Activated CD4-positive, alpha-beta T cell treated with anti-CD3 and anti-CD28 coated beads, Interleukin-2, amount 50 U/mL, for 1 hour (primary cell): ENCODE results near the gene ANO7.

ENCODE experiments used
- DNase-seq: peaks from one replicate; pipeline ENCODE4 v3.0.0-alpha.2; 2020

Gene ANO7

DNA sequence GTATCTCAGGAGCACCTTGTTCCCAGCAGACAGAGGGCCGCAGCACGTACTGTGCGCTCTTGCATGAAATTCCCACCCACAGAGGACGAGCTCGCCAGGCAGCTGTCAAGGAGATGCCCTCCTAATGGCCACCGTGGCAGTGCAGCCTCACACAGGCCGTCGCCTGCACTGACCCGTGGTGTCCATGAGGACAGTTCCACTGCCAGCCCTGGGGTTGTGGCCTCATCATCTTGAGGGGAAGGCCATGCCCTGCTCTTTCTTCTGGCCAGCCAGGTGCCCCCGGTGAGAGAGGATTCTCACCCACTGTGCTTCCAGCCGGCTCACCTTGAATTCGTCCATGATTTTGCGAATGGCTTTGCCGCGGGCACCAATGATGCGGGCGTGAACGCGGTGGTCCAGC, 42.0 kb downstream of the ANO7 start:
- no peak for DNase-seq

- DNase-seq = no peak
These were observed 44.5 kb downstream of the ANO7 start for GRCh38 chr2:241232736-241233575.

DNA sequence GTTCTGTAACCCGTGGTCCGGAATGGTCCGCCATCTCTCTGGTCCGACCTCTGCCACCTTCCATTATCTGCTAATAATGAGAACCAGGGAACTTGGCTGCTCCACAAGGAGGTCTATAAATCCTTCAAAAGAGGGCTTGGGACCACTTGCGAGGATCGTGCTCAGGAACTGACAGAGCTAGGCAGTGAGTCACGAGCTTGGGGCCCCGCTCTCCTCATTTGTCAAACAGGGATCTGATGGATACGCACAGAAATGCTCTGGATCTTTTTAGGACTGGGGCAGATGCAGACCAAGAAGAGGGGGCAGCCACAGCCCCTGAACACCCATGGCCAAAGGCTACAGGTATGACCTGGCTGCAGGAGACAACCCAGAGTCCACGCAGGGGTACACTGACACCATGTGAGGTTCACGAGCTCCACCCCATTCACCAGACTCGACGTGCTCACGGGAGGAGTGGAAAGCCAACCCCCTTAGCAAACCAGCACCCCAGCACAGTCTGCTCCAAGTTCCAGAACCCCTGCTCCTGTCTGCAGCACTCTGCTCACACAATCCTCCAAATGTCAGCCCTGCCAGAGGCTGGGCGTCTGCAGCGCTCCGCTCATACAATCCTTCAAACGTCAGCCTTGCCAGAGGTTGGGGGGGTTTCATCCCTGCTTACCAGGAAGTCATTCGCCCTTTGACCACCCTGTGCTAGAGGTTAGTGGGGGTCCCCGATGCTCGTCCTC, 45.8 kb downstream of the ANO7 start:
- DNase-seq = no peak

DNA sequence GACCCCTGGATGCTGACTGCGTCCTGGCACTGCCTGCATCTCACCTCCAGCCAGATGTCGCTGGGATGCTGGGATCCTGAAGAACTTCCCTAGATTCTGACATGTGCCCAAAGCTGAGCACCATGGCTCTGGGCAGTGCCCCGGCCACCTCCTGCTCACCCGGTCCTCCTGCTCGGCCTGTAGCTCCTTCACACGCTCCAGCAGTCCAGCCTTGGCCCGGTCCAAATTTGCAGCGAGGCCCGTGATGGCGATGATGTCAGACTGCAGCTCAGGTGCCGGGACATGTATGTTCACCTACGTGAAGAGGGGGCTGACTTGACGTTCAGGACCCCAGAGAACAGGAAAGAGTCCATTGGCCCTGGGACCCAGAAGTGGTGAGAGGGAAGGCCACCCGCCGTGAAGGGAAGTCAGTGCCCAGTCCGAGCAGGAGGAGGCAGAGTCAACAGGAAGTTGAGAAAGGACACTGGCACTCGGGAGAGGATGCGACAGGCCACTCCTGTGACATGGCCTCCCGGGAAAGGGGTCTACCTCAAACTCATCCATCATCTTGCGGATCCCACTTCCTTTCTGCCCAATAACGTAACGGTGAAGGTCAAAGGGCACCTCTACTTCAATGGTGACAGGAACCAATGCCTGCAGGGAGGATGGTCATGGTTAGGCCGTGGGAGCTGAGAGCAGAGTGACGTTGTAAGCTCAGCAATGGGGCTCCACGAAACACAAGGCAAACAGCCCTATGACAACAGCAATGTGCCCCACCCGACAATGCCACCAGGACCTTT, 46.7 kb downstream of the ANO7 start:
- DNase-seq = no peak

DNA sequence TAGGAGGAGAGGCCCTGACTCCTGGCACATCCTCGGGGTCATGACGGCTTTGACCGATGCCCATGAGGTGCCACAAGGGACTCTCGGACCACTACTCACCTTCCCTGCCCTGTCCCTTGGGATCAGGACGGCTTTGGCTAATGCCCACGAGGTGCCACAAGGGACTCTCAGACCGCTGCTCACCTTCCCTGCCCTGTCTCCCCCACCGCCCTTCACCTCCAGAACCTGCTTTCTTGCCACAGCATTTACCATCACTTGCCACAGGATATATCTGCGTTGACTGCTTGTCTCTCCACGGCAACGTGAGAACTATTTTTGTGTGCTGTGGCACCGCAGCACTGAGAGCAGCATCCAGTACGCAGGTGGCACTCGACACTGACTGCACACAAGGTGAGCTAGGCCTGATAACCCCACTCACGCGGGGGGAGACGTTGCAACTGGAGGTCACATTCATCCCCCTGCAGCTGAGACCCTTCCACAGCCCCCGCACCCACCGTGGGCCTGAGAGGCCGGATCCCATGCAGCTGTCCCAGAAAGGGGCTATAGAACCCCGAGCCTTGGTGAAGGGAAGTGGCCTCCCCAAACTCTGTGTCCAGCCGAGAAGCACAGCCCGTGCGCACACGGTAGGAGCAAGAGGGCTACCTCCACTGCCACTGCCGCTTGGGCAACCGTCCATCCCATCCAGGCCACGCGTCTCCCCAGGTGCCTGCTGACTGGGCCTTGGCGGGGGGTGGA, 47.5 kb downstream of the ANO7 start:
- DNase-seq = no peak

DNA sequence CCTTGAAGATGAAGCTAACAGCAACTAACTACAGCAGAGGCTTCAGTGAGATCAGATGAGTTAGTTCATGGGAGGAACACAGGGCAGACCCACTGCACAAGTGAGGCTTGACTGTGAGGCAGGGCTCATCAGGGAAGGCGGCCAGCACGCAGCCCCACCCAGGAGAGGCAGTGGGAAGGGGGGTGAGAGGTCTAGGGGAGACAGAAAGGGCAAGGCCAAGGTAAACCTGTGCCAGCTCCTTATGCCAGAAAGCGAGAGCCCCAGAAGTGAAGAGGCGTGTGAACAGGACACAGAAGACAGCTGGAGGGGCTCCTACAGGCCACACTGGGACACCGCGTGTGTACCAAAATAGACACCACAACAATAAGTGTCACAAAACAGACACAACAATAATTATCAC, 48.6 kb downstream of the ANO7 start:
- no peak for DNase-seq

DNA sequence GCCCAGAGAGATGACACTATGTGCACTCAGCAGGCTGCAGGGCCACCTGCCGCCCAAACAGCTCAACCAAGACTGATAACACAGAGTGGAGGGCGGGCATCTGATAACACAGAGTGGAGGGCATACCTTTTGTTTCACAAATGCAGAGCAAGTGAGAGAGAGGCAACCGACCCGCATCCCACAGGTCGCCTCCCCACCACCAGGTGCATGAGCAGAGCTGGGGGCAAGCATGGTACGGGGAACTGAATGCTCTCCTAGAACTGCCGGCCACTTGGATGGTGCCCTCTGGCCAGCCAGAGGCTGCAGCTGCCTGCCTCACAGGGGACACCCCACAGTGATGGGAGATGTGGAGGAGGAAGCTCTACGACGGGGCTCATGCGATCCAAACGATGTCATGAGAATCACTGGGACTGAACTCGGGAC, 49.5 kb downstream of the ANO7 start:
- no peak for DNase-seq

DNA sequence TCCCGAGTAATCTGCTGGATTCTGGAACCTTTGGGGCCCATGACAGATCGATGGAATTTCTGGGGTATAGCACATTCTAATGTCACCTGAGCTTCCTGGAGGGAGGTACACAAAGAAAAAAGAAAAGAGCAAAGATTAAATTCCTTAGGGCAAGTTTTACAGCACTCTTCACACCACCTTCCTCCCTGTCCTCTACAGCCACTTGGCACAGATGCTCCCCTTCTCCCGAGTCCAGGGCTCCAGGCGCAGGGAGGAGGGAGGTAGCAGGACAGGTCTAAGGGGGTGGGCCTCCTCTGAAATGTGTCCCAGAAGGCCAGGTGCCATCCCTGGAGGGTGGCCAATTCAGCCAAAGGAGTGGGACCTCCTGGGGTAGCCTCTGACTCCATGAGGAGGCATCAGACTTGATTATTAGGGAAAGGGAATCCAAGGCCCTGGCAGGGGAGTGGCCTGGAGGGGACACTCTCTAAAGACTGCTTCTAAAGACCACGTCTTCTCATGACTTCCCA, 50.3 kb downstream of the ANO7 start:
- no peak for DNase-seq

DNA sequence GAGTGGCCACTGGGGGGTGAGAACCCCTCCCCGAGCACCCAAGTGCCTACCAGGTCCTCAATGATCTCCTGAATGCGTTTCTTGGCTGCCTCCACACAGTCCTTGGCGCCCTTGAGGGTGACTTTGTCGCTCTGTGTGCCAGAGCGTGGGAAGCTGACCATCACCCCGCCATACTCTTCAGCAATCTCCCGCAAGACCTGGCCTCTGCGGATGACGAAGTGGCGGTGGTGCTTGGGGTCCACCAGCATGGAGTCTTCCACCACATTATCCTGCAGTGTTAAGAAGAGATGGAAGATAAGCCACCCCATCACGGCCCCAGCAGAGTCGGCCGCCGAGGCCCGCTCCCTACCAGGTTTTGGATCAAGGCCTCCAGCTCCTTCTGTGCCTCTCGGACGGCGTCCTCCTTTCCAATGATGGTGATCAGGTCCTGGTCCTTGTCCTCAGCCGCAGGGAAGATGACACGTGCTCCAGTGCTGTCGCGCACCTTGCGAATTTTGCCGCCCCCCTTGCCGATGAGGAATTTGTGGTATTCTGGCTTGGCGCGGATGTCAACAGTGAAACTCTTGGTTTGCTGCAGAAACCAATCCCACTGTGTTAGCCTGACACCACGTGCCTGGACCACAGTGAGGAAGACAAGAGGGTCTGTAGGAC, 51.2 kb downstream of the ANO7 start:
- DNase-seq = no peak

- no peak for DNase-seq
These were observed 52.0 kb downstream of the ANO7 start for GRCh38 chr2:241240320-241241004.

DNA sequence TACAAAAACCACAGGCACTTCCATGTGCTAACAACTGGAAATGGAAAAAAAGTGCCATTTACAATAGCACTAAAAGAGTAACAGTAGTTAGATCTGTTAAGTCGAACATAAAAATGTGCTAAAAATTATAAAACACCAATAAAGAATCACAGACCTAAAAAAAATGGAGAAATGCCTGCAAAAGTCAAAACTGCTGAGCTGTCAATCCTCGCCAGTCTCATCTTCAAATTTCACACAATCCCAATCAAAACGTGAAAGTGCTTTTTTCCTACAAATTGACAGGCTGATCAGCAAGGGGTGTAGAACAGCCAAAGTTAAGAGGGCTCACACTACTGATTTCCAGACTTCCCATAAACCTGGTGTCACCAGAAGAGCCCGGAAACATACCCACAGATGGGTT, 53.2 kb downstream of the ANO7 start:
- no peak for DNase-seq

DNA sequence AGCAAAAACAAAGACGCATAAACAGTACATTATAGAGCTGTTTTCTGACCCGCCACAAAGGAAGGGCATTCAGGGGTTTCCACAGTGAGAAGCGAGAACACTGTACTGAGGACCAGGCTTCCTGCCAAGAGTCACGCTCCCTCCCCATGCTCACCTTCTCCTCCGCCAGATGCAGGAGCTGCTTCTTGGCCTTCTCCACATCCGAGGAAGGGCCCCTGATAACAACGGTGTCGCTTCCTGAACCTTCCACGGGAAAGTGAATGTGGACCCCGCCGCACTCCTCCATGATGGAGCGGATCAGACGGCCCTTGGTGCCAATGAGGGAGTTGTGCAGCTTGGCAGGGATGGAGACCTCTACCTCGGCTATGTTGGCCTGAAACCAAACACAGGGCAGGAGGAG, 53.8 kb downstream of the ANO7 start:
- DNase-seq = no peak

DNA sequence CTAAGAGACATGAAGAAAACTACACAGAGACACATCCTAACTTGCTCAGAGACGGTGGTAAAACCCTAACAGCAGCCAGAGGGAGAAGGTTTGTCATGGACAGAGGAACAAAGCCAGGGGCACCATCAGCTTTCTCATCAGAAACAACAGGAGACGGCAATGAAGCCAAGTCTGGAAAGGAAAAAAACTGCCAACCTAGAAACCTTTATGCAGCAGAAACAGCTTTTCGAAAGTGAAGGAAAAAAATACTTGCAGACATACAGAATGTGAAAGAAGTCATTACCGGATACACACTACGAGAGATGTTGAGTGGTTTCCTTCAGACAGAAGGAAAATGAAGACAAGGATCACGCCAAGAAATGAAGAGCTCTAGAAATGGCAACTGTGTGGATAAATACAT, 55.9 kb downstream of the ANO7 start:
- no peak for DNase-seq

DNA sequence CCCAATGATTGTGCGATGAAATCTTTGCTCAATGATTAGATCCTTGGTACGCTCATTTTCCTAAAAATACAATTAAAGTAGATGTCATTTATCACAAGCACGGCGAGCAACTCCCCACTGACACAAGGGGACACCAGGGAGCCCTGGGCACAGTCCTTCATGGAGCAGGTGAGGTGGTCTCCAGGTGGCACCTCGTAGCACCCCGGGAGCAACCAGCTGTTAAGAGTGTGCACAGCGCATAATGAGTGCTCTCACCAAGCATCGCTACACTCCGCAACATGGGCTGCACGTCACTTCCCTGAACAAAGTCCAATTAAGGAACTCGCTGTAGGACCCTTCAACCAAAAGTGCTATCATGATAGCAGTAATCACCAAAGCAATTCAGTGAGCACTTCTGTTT, 59.8 kb downstream of the ANO7 start:
- no peak for DNase-seq

DNA sequence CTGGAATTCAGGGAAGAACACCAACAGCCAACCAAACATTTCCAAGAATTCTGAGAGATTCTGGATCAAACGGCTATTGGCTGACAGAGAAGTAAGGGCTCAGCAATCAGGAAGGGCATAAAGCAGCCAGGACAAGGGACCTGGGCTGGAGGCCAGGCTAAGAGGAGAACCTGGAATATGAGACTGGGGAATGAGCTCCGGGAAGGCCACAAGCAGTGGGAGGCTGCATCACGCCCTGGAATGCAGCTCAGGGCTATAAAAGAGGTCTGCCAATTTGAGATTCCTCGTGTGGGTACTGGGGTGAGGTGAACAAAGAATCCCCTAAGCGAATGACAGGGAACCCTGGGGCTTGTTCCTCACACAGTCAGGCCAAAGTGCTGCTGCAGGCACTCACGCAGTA, 60.4 kb downstream of the ANO7 start:
- DNase-seq = no peak

DNA sequence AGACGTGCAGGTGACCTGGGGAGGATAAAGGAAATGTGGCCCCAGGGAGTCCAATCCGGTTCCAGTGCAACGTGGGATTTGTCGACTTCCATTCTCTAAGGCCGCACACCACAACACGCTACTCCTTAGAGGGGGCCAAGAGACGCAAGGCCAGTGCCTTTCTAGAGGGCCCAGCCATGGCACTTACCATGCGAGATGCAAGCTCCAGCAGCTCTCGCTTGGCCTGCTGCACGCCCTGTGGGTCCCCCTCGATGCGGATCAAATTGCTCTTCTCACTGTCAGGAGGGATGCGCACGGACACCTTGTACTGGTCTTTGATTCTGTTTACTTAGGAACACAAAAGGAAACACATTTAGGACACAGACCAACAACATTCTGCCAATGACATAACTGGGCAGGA, 61.2 kb downstream of the ANO7 start:
- DNase-seq = no peak

DNA sequence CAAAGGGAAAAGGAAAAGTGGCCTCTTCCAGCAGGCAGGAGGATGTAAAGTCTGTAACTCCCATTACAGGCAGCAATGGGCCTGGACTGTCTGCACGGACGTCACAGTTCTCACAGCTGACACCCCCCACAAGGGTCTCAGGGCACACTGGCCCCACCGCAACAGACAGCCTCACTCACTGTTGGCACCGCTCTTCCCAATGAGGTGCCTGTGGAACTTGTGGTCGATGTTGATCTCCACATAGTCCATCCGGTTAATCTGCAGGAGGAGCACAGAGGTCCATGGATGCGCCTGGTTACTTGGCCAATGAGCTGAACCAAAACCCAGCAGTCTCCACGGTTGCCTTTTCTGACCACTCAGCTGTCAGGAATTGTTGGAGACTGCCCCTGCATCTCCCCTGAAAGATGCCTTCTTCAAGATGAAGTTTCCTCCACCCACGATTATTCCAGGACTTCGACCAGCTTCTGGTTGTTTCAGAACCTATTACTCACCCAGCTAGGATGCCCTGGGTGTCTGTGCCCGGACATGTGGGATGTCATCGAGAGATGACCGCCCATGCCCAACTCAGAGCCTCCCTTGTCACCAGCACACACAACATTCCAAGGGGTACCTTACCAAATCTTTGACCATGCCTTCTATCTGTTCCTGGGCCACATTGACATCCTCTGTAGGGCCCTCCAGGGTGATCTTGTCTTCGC, 64.5 kb downstream of the ANO7 start:
- DNase-seq = no peak

GRCh38 chr2:241254904-241255351, 66.5 kb downstream of the ANO7 start:
- no peak for DNase-seq

- no peak for DNase-seq
These were observed 67.2 kb downstream of the ANO7 start for GRCh38 chr2:241255542-241256167.

DNA sequence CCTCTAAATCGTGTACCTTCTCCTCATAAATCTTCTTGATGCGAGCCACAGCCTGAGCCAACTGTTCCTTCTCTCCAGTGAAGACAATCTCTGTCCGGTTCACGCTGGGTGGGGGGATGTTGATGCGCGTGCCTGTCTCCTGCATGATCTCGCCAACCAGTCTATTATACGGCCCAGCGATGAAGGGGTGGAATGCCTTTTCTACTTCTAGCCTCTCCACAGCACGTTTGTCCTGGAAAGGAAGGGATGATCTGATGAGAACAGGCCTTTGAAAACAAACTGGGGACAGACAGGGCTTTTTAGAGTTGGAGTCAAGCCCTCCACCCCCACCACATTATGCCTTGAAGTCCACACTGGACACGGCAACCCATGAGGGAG, 67.7 kb downstream of the ANO7 start:
- no peak for DNase-seq
